PC-9 (cell line): ENCODE measurements around the gene ZNF562.

Experiments used
- CTCF ChIP-seq: fragments of 200-600 bp; sonication (generic); conservative IDR thresholded peaks from 2 replicates; pipeline ENCODE4 v1.6.1; 2017; ENCODE audit warnings: mixed run types, antibody characterized with exemption, mild to moderate bottlenecking, moderate library complexity
- EZH2 ChIP-seq: fragments of 200-600 bp; sonication (generic); IDR thresholded peaks from 2 replicates; pipeline ENCODE4 v1.8.0; 2017; ENCODE audit warnings: antibody characterized with exemption, low read depth

GRCh38 chr19:9620842-9621155 is 54.1 kb downstream of the ZNF562 start:
- TF ChIP-seq CTCF (peak; percentile 28; the same call in 1 of the 2 replicates), EZH2 (no peak)
